H9 (cell line): ENCODE measurements around the gene SEMA5A. TPM values are rescaled to one million over a fixed set of nuclear protein-coding genes. Genes with fewer than 3 reads are reported as not detected.

ENCODE experiments used
- DNase-seq: peaks from one replicate; pipeline ENCODE4 v3.0.0-alpha.2; 2017
- H2AFZ ChIP-seq: one replicate; pipeline ENCODE4 v1.6.1; 2013; ENCODE audit warnings: mild to moderate bottlenecking, low read length, control low read depth, moderate library complexity
- H2AK5ac ChIP-seq: 2 replicates; pipeline ENCODE4 v1.6.1; 2013; ENCODE audit warnings: low read length, control low read depth, mixed read lengths; ENCODE audit not compliant: insufficient read length
- H2BK120ac ChIP-seq: one replicate; pipeline ENCODE4 v1.6.1; 2013; ENCODE audit warnings: low read depth, mild to moderate bottlenecking, low read length, control low read depth, inconsistent platforms; ENCODE audit not compliant: poor library complexity, severe bottlenecking
- H2BK12ac ChIP-seq: 2 replicates; pipeline ENCODE4 v1.6.1; 2013; ENCODE audit warnings: low read length, control low read depth, mixed read lengths, low read depth; ENCODE audit not compliant: insufficient read length
- H2BK15ac ChIP-seq: 2 replicates; pipeline ENCODE4 v1.6.1; 2013; ENCODE audit warnings: low read depth, low read length, control low read depth
- H2BK20ac ChIP-seq: one replicate; pipeline ENCODE4 v1.6.1; 2013; ENCODE audit warnings: low read depth, mild to moderate bottlenecking, low read length, control low read depth, inconsistent platforms; ENCODE audit not compliant: poor library complexity, severe bottlenecking
- H2BK5ac ChIP-seq: 2 replicates; pipeline ENCODE4 v1.6.1; 2013; ENCODE audit warnings: low read length, control low read depth, mixed read lengths; ENCODE audit not compliant: insufficient read length
- H3K14ac ChIP-seq: 2 replicates; pipeline ENCODE4 v1.6.1; 2013; ENCODE audit warnings: low read length, control low read depth; ENCODE audit not compliant: insufficient read depth
- H3K18ac ChIP-seq: 2 replicates; pipeline ENCODE4 v1.6.1; 2013; ENCODE audit warnings: low read depth, mild to moderate bottlenecking, mixed read lengths, low read length, control low read depth; ENCODE audit not compliant: insufficient read length
- H3K23ac ChIP-seq: 2 replicates; pipeline ENCODE4 v1.6.1; 2013; ENCODE audit warnings: low read length, control low read depth, mixed read lengths, low read depth; ENCODE audit not compliant: insufficient read length
- H3K23me2 ChIP-seq: 2 replicates; pipeline ENCODE4 v1.6.1; 2013; ENCODE audit warnings: low read depth, mild to moderate bottlenecking, mixed read lengths, low read length, control low read depth; ENCODE audit not compliant: insufficient read length, poor library complexity, severe bottlenecking
- H3K27ac ChIP-seq: 2 replicates; pipeline ENCODE4 v1.5.1; 2013; ENCODE audit warnings: low read length, control low read depth, mixed read lengths, low read depth; ENCODE audit not compliant: insufficient read length
- H3K27me3 ChIP-seq: 2 replicates; pipeline ENCODE4 v1.6.1; 2013; ENCODE audit warnings: low read length, control low read depth, inconsistent platforms; ENCODE audit not compliant: insufficient read depth
- H3K4ac ChIP-seq: 2 replicates; pipeline ENCODE4 v1.6.1; 2013; ENCODE audit warnings: low read depth, mild to moderate bottlenecking, control low read depth, inconsistent platforms, low read length, moderate library complexity
- H3K4me1 ChIP-seq: 2 replicates; pipeline ENCODE4 v1.6.1; 2013; ENCODE audit warnings: low read length, control low read depth, inconsistent platforms; ENCODE audit not compliant: insufficient read depth
- H3K4me2 ChIP-seq: 2 replicates; pipeline ENCODE4 v1.6.1; 2013; ENCODE audit warnings: low read length, control low read depth, mixed read lengths; ENCODE audit not compliant: insufficient read length, insufficient read depth
- H3K56ac ChIP-seq: 2 replicates; pipeline ENCODE4 v1.6.1; 2013; ENCODE audit warnings: low read depth, mild to moderate bottlenecking, mixed read lengths, low read length, control low read depth; ENCODE audit not compliant: insufficient read length
- H3K79me1 ChIP-seq: 2 replicates; pipeline ENCODE4 v1.6.1; 2013; ENCODE audit warnings: low read depth, mild to moderate bottlenecking, moderate library complexity, low read length, control low read depth, inconsistent platforms; ENCODE audit not compliant: insufficient read depth, poor library complexity, severe bottlenecking
- H3K79me2 ChIP-seq: 2 replicates; pipeline ENCODE4 v1.6.1; 2013; ENCODE audit warnings: low read length, control low read depth, inconsistent platforms; ENCODE audit not compliant: insufficient read depth
- H3K9ac ChIP-seq: 2 replicates; pipeline ENCODE4 v1.6.1; 2013; ENCODE audit warnings: low read length, control low read depth, mixed read lengths; ENCODE audit not compliant: insufficient read length; ENCODE audit errors: extremely low read depth
- H3K9me3 ChIP-seq: one replicate; pipeline ENCODE4 v1.6.1; 2013; ENCODE audit warnings: low read depth, low read length, inconsistent platforms; ENCODE audit not compliant: control insufficient read depth
- H3T11ph ChIP-seq: one replicate; pipeline ENCODE4 v1.6.1; 2013; ENCODE audit warnings: mild to moderate bottlenecking, low read length, control low read depth, inconsistent platforms
- H4K20me1 ChIP-seq: one replicate; pipeline ENCODE4 v1.6.1; 2013; ENCODE audit not compliant: control insufficient read depth, insufficient read length, insufficient read depth
- H4K5ac ChIP-seq: 2 replicates; pipeline ENCODE4 v1.6.1; 2013; ENCODE audit warnings: low read depth, mild to moderate bottlenecking, mixed read lengths, low read length, control low read depth; ENCODE audit not compliant: insufficient read length
- H4K8ac ChIP-seq: replicated peaks from 2 replicates; pipeline ENCODE4 v1.6.1; 2013; ENCODE audit warnings: low read length, control low read depth, mixed read lengths, low read depth; ENCODE audit not compliant: insufficient read length
- H4K91ac ChIP-seq: 2 replicates; pipeline ENCODE4 v1.6.1; 2013; ENCODE audit warnings: low read depth, mild to moderate bottlenecking, moderate library complexity, mixed read lengths, low read length, control low read depth; ENCODE audit not compliant: insufficient read length
- H3K27ac Mint-ChIP-seq, 3 experiments: 2 replicates in 2 of 3; 3 replicates in 1 of 3; pipeline ENCODE4 v1.8.0; 2020 to 2021; ENCODE audit warnings: mixed read lengths in 3 of 3, mild to moderate bottlenecking in 1 of 3, moderate library complexity in 1 of 3
- H3K27me3 Mint-ChIP-seq: 2 replicates; pipeline ENCODE4 v1.8.0; 2021; ENCODE audit warnings: low read depth, mild to moderate bottlenecking, moderate library complexity, mixed read lengths
- H3K36me3 Mint-ChIP-seq, 3 experiments: 2 replicates in 2 of 3; 3 replicates in 1 of 3; pipeline ENCODE4 v1.8.0; 2020 to 2021; ENCODE audit warnings: low read depth in 3 of 3, mixed read lengths in 3 of 3; ENCODE audit not compliant: insufficient read depth in 1 of 3
- H3K4me1 Mint-ChIP-seq, 2 experiments: 2 replicates each; pipeline ENCODE4 v1.8.0; 2020; ENCODE audit warnings: mixed read lengths in 2 of 2
- H3K4me3 Mint-ChIP-seq, 2 experiments: 2 replicates in 1 of 2; 3 replicates in 1 of 2; pipeline ENCODE4 v1.8.0; 2020 to 2021; ENCODE audit warnings: mild to moderate bottlenecking in 2 of 2, mixed read lengths in 2 of 2, moderate library complexity in 1 of 2
- H3K9me3 Mint-ChIP-seq, 2 experiments: 2 replicates in 1 of 2; 3 replicates in 1 of 2; pipeline ENCODE4 v1.8.0; 2020; ENCODE audit warnings: mild to moderate bottlenecking in 2 of 2, mixed read lengths in 2 of 2, moderate library complexity in 1 of 2
- CTCF ChIP-seq: fragments of 200-600 bp; sonication (generic); conservative IDR thresholded peaks from 3 replicates; pipeline ENCODE4 v1.8.0; 2021; ENCODE audit warnings: antibody characterized with exemption, mild to moderate bottlenecking
- WGBS: extraction: QIAGEN DNeasy Blood & Tissue Kit; methylation state at CpG from one replicate; pipeline ENCODE4 v1.1.7; 2013; ENCODE audit warnings: missing lambda C conversion rate, low lambda C conversion rate, mixed read lengths; ENCODE audit not compliant: insufficient read length; ENCODE audit errors: extremely low coverage; 5-methylcytosine and 5-hydroxymethylcytosine counted together
- total RNA-seq: library from RNA; stranded (reverse); gene quantifications from 2 replicates; pipeline ENCODE4 v1.2.1, GENCODE V29; 2021

Gene SEMA5A
- total RNA-seq, 1 experiment from 2014 or later: 4.3 TPM

GRCh38 chr5:9512457-9512856 is 33.4 kb downstream of the SEMA5A start:
- Mint-ChIP-seq H3K9me3 (no peaks in the 10 kb centered on the region), H3K27me3 (no peaks in the 10 kb centered on the region), H3K4me1 (0 out of 4 replicates have a peak, but pooled peaks cover 0 to 2% of the 10 kb centered on the region in 2 experiments), H3K27ac (no peak overlapping the region), H3K36me3 (peaks cover 0 to 2% (median 0%) of the 10 kb centered on the region in 3 experiments; a peak in 2 of 7 replicates), H3K4me3 (no peak overlapping the region; a peak in 1 of 5 replicates)
- Histone ChIP-seq H3K23me2 (no peaks in the 10 kb centered on the region), H2AFZ (no peak overlapping the region), H3K9me3 (no peaks in the 10 kb centered on the region), H3K18ac (no peak overlapping the region), H4K91ac (no peak overlapping the region), H3K4ac (no peak overlapping the region), H2BK20ac (no peak overlapping the region), H4K8ac (no peak overlapping the region), H3K56ac (no peak overlapping the region), H3K27ac (no peak overlapping the region), H4K20me1 (no peaks in the 10 kb centered on the region), H2BK5ac (no peak overlapping the region), H4K5ac (no peak overlapping the region), H3K9ac (no peak overlapping the region), H2AK5ac (no peak overlapping the region), H3K4me1 (no peaks in the 10 kb centered on the region), H2BK12ac (no peak overlapping the region), H3K79me1 (no peaks in the 10 kb centered on the region), H3K27me3 (no peaks in the 10 kb centered on the region), H3K4me2 (no peak overlapping the region), H3T11ph (no peak overlapping the region), H3K14ac (no peak overlapping the region), H3K23ac (no peak overlapping the region), H2BK15ac (no peak overlapping the region), H3K79me2 (no peaks in the 10 kb centered on the region), H2BK120ac (no peak overlapping the region)
- DNase-seq: no peak
- no peak for TF ChIP-seq CTCF
- WGBS: no CpG with 5 or more reads among the region's 4 CpGs
